Left colon (tissue), 2 donors: ENCODE data around the gene RDX. TPM values are rescaled to one million over a fixed set of nuclear protein-coding genes. Genes with fewer than 3 reads are reported as not detected.
"Not testable (repeated sequence)": the region's sequence is repeated elsewhere in the genome, so short reads cannot be mapped to it uniquely, and the experiment has no call there.

ENCODE experiments used
- ATAC-seq: fragments of 200-7000 bp; cut with Tn5 transposase; one replicate; pipeline ENCODE4 v1.9.1; 2020; ENCODE audit warnings: mild to moderate bottlenecking, moderate library complexity
- DNase-seq, 2 donors: peaks; one replicate each; pipeline ENCODE4 v3.0.0-alpha.2; 2020
- intact Hi-C, 2 donors: fragments of 100-400 bp; cut with DNase I in 1 of 2; cut with micrococcal nuclease in 1 of 2; formaldehyde crosslinking; loops; one replicate each; pipeline versions ENCODE4 v1.11.2 to v1.14.0; 2022; cut with DNase I, micrococcal nuclease
- total RNA-seq, 2 donors: library from RNA; stranded (reverse); fragmentation: NEBNext Ultra II Directional; extraction: Animal tissue kit (Norgen Biotek cat#: 25700); gene quantifications; one replicate each; pipeline ENCODE4 v1.2.1, GENCODE V29; 2021
- donor health status: DM: no; HTN: no; CAD: no.
- donor health status: DM: yes; HTN: yes; CAD: no.

Gene RDX
- total RNA-seq, 2 donors from 2014 or later, result 16.4 to 18.4 TPM

- ATAC-seq, result no peak
- intact Hi-C loops, result no loop called here
- DNase-seq, result no peak
Measured at GRCh38 chr11:110311783-110312579, 15.6 kb upstream of the RDX start.

GRCh38 chr11:110308071-110308470 lies 11.7 kb upstream of the RDX start:
- ATAC-seq (no peak), DNase-seq (no peak)
- intact Hi-C loops, result no loop called here

DNA sequence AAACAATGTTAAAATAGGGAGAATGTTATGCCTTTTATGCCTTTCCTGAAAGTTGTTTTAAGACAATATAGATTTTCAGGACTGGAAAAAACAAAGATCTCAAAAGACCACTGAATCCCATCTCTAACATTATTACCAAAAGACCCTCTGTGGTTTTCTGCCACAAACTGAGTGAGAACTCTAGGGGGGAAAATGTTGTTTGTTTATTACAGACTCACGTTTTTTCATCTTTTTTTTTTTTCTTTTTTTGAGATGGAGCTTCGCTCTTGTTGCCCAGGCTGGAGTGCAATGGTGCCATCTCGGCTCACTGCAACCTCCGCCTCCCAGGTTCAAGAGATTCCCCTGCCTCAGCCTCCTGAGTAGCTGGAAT lies 9.6 kb upstream of the RDX start:
- intact Hi-C loops, DNase-seq, ATAC-seq: not testable (repeated sequence)

DNA sequence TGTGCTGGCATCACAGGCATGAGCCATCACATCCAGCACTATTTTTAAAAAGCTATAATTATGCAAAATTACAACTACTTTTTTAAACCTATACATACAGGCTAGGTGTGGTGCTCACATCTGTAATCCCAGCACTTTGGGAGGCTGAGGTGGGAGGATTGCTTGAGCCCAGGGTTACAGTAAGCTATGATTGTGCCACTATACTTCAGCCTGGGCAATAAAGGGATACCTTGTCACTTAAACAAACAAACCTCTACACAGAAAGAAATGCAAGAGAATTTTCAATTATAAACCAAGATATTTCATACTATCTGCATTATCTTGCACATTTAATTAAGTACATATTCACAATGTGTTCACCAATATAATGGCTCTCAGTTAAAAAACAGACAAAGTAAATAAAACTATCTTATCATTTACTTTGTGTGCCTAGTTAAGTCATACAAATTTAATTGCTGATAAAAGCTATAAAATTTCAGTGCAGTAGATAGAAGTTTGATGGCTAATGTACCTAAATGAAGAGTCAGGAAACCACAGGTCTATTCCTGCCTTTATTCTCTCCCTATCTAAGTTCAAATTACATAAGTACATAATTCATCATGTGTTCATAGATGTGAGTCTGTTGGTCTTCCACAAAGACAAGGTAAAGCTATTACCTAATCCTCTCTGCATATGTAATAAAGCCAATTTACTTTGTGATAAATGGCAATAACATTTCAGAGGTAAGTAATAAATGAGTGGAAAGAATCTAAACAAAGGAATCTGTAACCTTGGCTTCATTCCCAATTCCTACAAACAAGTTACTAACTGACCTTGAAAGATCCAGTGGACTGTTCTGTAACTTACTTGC lies 9.0 kb upstream of the RDX start:
- intact Hi-C loops, result no loop called here
- no peak for DNase-seq
- peak; percentile 98 for ATAC-seq

- intact Hi-C loops, result no loop called here
- ATAC-seq (peak; percentile 33), DNase-seq (no peak)
Measured at GRCh38 chr11:110303414-110303826, 7.0 kb upstream of the RDX start.

GRCh38 chr11:110301577-110301976 lies 5.2 kb upstream of the RDX start:
- DNase-seq (no peak), ATAC-seq (no peak)
- intact Hi-C loops, result no loop called here

GRCh38 chr11:110301032-110301431 lies 4.6 kb upstream of the RDX start:
- intact Hi-C loops, result no loop called here
- ATAC-seq (no peak), DNase-seq (no peak)

DNA sequence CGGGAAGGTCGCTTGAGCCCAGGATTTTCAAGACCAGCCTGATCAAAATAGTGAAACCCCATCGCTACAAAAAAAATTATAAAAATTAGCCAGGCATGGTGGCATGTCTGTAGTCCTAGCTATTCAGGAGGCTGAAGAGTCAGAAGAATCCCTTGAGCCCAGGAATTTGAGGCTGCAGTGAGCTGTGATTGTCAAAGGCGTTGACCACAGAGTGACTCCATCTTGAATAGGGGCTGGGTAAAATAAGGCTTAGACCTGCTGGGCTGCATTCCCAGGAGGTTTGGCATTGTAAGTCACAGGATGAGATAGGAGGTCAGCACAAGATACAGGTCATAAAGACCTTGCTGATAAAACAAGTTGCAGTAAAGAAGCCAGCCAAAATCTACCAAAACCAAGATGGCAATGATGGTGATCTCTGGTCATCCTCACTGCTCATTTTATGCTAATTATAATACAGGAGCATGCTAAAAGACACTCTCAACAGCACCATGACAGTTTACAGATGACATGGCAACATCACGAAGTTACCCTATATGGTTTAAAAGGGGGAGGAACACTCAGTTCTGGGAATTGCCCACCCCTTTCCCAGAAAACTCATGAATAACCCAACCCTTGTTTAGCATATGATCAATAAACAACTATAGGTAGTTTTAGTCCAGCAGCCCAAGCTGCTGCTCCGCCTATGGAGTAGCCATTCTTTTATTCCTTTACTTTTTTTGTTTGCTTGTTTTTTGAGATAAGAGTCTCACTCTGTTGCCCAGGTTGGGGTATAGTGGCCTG lies 2.8 kb upstream of the RDX start:
- no peak for DNase-seq
- ATAC-seq, result no peak
- intact Hi-C loops, result no loop called here

GRCh38 chr11:110298301-110298765 lies 1.9 kb upstream of the RDX start:
- ATAC-seq (no peak), DNase-seq (no peak)
- intact Hi-C loops, result no loop called here

DNA sequence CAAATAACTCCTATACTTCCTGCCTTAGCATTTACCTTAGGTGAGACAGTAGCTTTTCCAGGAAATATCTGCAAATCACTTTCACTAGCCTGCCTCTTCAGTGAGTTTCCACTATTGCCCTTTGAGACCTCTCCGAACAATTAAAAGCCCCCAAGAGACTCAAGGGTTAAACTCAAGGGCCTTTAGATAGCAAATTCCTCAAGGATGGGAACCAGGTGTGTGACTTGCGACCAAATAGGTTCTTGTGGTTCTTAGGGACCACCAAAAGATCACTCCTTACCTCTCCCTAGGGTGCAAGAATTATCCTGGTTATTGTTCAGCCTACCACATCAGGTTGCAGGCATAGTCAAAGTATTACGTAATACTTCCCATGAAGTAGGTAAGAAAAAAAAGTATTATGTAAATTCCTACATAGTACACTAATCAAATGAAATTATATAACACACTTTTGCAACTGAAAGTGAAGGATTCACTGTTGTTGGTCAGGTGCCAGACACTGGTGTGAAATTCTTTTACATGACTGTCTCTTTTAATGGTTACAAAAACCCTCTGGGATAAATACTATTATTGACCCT lies 1.4 kb upstream of the RDX start:
- intact Hi-C loops, result no loop called here
- ATAC-seq (no peak), DNase-seq (no peak)

GRCh38 chr11:110297076-110297725 lies 787 bp upstream of the RDX start:
- no peak for DNase-seq
- intact Hi-C loops, result no loop called here

GRCh38 chr11:110295531-110296225 lies 736 bp downstream of the RDX start:
- peak; percentile 44 to 55 for DNase-seq
- ATAC-seq, result peak; percentile 57
- intact Hi-C loops, result no loop called here

More at GRCh38 chr11:110297076-110297725, 787 bp upstream of the RDX start:
- no peak for ATAC-seq

DNA sequence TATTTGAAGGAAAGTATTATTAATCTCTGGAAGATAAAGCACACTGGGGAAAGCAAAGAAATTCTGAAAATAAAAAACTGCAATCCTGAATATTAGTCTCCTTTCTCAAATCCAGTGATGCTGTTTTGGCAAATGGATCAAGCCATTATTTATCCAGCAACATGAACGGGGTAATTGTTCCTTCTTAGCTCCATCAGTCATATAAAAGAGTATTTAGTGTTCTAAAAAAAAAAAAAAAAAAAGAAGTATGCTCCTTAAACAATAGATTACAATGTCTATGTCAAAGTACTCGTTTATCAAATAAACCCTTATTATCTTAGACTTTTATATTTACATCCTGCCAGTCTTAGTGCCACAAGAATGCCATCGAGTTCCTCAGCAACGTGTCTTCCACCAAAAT lies 1.3 kb downstream of the RDX start:
- ATAC-seq (no peak), DNase-seq (no peak)
- intact Hi-C loops, result no loop called here

DNA sequence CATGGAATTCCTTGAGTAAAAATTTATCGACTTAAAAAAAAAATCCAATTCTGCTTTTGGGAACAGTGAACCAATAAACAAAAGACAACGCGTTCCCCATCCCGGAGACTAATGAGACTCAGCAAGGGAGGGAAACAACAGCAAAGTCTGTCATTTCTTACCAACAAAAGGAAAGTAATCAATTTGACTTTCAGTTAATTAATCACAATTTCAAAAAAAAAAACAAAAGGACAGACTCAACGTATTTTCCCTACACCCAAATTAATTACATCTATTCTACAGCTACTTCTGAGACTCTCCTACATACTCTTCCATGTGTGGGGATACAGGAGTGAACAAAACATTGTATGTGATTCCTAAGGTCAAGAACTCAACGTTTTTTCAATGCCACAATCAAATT lies 1.9 kb downstream of the RDX start:
- ATAC-seq, result no peak
- DNase-seq, result no peak
- intact Hi-C loops, result no loop called here

DNA sequence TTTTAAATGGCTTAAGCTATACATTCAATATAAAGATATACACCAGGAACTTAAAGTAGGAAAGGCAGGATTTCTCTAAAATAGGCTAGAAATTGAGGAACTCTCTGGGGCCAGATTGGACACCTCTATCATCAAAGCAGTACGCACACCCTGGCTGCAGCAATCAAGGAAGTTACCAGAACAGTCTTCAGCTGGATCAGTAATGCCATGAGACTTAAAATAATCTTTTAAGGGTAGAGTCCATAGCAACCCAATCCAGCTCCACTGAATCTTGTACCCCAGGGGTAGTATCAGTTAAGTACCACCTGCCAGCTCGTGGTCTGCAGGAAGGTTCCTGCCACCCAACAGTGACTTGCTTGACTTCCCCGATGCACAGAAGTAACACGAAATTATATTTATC lies 3.0 kb downstream of the RDX start:
- ATAC-seq, result no peak
- intact Hi-C loops, result no loop called here
- DNase-seq, result no peak

DNA sequence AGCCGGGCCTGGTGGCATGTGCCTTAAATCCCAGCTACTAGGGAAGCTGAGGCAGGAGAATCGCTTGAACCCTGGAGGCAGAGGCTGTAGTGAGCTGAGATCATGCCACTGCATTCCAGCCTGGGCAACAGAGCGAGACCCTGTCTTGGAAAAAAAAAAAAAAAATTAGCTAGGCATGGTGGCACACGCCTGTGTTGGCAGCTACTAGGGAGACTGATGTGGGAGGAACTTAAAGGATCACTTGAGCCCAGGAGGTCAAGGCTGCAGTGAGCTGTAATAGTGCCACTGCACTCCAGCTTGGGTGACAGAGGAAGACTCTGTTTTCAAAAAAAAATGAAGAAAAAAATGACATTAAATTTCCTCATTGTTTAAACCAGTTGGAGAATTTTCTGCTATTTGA lies 4.3 kb downstream of the RDX start:
- DNase-seq, intact Hi-C loops, ATAC-seq: not testable (repeated sequence)

DNA sequence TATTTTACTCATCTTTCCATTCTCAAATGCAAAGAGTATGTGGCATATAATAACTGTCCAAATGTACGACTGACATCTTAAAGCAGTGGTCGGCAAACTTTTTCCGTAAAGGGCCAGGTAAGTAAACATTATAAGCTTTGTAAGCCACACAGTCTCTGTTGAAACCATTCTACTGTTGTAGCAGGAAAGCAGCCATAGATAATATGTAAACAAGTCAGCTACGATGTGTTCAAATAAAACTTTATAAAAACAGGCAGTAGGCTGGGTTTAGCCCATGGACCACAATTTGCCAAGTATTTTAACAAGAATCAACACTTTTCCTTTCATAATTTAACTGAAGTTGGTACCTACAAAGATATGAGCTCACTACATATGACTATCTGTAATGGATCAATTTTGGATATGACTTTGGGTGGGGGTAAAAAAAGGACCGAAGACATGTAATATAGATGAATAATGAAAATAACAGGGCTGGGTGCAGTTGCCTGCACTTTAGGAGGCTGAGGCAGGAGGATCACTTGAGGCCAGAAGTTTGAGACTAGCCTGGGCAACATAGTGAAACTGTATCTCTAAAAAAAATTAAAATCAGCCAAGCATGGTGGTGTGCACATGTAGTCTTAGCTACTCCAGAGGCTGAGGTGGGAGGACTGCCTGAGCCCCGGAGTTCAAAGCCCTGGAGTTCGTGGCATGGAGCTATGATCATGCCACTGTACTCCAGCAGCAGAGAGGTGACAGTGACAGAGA lies 5.7 kb downstream of the RDX start:
- DNase-seq (no peak), ATAC-seq (no peak)
- intact Hi-C loops, result no loop called here
